Peyer's patch (tissue), 4 donors: ENCODE measurements around the gene MGLL.

Experiments
- CTCF ChIP-seq, 6 experiments: fragments of 450-650 bp in 4 of 6; fragments of 200-600 bp in 2 of 6; sonication (generic) in 1 of 6; IDR thresholded peaks; one replicate each; pipeline ENCODE4 v1.5.1; 2017 to 2019; ENCODE audit warnings: antibody characterized with exemption in 6 of 6, mild to moderate bottlenecking in 3 of 6, moderate library complexity in 1 of 6
- POLR2A ChIP-seq, 2 donors: fragments of 450-650 bp; IDR thresholded peaks; one replicate each; pipeline ENCODE4 v1.5.1; 2017; ENCODE audit warnings: antibody characterized with exemption in 2 of 2, mild to moderate bottlenecking in 2 of 2, moderate library complexity in 2 of 2

GRCh38 chr3:127763816-127764215 is 58.5 kb downstream of the MGLL start:
- TF ChIP-seq CTCF (IDR thresholded peaks at IDR 0.05) (no peak), POLR2A (IDR thresholded peaks at IDR 0.05) (no peak)
